ENCODE data around the gene ENHO. TPM values are rescaled to one million over a fixed set of nuclear protein-coding genes. Genes with fewer than 3 reads are reported as not detected.

ENHO gene
- total and polyA plus RNA-seq, 2 donors from 2014 or later, result 0.22 to 2.7 TPM

- no peak for DNase-seq
- no peak overlapping the region for H3K9ac ChIP-seq (ENCODE audit: low read length in 3 of 3)
- no peak overlapping the region for H3K4me3 ChIP-seq (ENCODE audit: low read length in 3 of 3)
- peaks cover 0 to 8% (median 0%) of the 10 kb centered on the region in 3 donors for H3K4me1 ChIP-seq (ENCODE audit: control insufficient read depth in 2 of 3, insufficient read depth in 2 of 3, low read depth in 1 of 3, low read length in 3 of 3)
- intact Hi-C loops (cut with DNase I), result no loop called here
- H3K27me3 ChIP-seq (ENCODE audit: control insufficient read depth, insufficient read depth, low read length), result peaks cover 2% of the 10 kb centered on the region
- no peak overlapping the region for H3K27ac ChIP-seq (ENCODE audit: low read depth in 2 of 2, low read length in 2 of 2)
- no peak for FAIRE-seq
- no peaks in the 10 kb centered on the region for H3K9me3 ChIP-seq (ENCODE audit: control insufficient read depth in 2 of 3, insufficient read depth in 1 of 3, low read length in 3 of 3)
- H3K36me3 ChIP-seq (ENCODE audit: control insufficient read depth in 2 of 3, insufficient read depth in 3 of 3, low read length in 3 of 3), result no peaks in the 10 kb centered on the region
- TF ChIP-seq, protein P1, sequence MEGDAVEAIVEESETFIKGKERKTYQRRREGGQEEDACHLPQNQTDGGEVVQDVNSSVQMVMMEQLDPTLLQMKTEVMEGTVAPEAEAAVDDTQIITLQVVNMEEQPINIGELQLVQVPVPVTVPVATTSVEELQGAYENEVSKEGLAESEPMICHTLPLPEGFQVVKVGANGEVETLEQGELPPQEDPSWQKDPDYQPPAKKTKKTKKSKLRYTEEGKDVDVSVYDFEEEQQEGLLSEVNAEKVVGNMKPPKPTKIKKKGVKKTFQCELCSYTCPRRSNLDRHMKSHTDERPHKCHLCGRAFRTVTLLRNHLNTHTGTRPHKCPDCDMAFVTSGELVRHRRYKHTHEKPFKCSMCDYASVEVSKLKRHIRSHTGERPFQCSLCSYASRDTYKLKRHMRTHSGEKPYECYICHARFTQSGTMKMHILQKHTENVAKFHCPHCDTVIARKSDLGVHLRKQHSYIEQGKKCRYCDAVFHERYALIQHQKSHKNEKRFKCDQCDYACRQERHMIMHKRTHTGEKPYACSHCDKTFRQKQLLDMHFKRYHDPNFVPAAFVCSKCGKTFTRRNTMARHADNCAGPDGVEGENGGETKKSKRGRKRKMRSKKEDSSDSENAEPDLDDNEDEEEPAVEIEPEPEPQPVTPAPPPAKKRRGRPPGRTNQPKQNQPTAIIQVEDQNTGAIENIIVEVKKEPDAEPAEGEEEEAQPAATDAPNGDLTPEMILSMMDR (IDR thresholded peaks at IDR 0.05; ENCODE audit: borderline replicate concordance, extremely low read depth, insufficient read depth), result no peak
Observed at GRCh38 chr9:34519321-34520020, 3.3 kb downstream of the ENHO start.

DNA sequence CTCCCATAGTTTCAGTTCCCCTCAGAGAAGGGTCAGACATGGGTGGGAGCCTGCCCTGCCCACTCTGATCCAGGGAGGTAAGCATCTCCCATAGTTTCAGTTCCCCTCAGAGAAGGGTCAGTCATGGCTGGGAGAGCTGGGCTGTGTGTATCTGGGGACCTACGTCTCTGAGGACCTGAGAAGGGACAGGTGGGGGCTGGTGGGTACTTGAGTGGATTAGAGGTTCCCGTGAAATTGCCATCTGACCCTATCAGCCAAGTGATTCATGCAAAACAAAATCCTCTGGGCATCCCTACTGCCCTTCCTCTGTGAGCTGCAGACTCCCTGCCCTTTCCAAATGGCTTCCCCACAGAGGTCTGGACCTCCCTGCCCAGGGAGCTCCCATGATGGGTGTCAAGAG is 3.9 kb downstream of the ENHO start:
- Histone ChIP-seq H3K4me3 (ENCODE audit: low read length in 3 of 3) (no peak overlapping the region), H3K27me3 (ENCODE audit: control insufficient read depth, insufficient read depth, low read length) (peaks cover 2% of the 10 kb centered on the region), H3K9ac (ENCODE audit: low read length in 3 of 3) (no peak overlapping the region), H3K4me1 (ENCODE audit: control insufficient read depth in 2 of 3, insufficient read depth in 2 of 3, low read depth in 1 of 3, low read length in 3 of 3) (peaks cover 0 to 8% (median 0%) of the 10 kb centered on the region in 3 donors), H3K27ac (ENCODE audit: low read depth in 2 of 2, low read length in 2 of 2) (no peak overlapping the region), H3K9me3 (ENCODE audit: control insufficient read depth in 2 of 3, insufficient read depth in 1 of 3, low read length in 3 of 3) (no peaks in the 10 kb centered on the region), H3K36me3 (ENCODE audit: control insufficient read depth in 2 of 3, insufficient read depth in 3 of 3, low read length in 3 of 3) (no peaks in the 10 kb centered on the region)
- DNase-seq, result no peak
- intact Hi-C loops (cut with DNase I), result no loop called here
- no peak for FAIRE-seq
- TF ChIP-seq, protein P1 (IDR thresholded peaks at IDR 0.05; ENCODE audit: borderline replicate concordance, extremely low read depth, insufficient read depth), result no peak

DNA sequence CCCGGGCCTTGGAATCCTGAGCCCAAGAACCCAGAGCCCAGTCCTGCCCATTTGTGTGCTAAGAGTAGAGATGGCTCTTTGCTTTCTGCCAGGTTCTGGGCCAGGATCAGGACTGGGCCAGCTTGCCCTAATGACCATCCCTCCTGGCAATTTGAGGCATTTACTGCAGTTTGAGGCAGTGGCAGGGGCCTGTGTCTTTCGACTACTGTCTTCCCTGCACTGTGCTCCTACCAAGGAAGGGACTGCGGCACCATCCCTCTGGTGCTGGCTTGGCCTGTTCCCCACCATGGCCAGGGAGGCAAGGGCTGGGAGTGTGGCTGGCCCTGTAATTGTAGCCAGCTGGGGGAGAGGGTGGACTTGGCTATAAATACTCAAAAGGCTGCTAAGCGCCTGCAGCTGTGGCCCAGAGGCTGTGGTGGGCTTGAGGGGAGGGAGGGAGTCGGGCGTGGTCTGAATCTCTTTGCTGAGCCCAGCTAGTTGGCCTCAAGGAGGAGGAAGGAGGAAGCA is 4.6 kb downstream of the ENHO start:
- intact Hi-C loops (cut with DNase I), result no loop called here
- Histone ChIP-seq H3K9ac (ENCODE audit: low read length in 3 of 3) (no peak overlapping the region), H3K27ac (ENCODE audit: low read depth in 2 of 2, low read length in 2 of 2) (no peak overlapping the region), H3K27me3 (ENCODE audit: control insufficient read depth, insufficient read depth, low read length) (peaks cover 2% of the 10 kb centered on the region), H3K4me1 (ENCODE audit: control insufficient read depth in 2 of 3, insufficient read depth in 2 of 3, low read depth in 1 of 3, low read length in 3 of 3) (peaks cover 0 to 3% (median 0%) of the 10 kb centered on the region in 3 donors), H3K4me3 (ENCODE audit: low read length in 3 of 3) (no peak overlapping the region), H3K36me3 (ENCODE audit: control insufficient read depth in 2 of 3, insufficient read depth in 3 of 3, low read length in 3 of 3) (no peaks in the 10 kb centered on the region), H3K9me3 (ENCODE audit: control insufficient read depth in 2 of 3, insufficient read depth in 1 of 3, low read length in 3 of 3) (no peaks in the 10 kb centered on the region)
- peak in 2 of 5 donors; percentile 37 to 53 for DNase-seq
- no peak for FAIRE-seq
- TF ChIP-seq, protein P1 (IDR thresholded peaks at IDR 0.05; ENCODE audit: borderline replicate concordance, extremely low read depth, insufficient read depth), result no peak
